Esophagus (tissue), 2 donors: Measurements from ENCODE around the gene SAMD3. TPM values are rescaled to one million over a fixed set of nuclear protein-coding genes. Genes with fewer than 3 reads are reported as not detected.
"Not testable (repeated sequence)": the region's sequence is repeated elsewhere in the genome, so short reads cannot be mapped to it uniquely, and the experiment has no call there.

Experiments
- H3K27ac ChIP-seq, 2 donors: one replicate each; pipeline ENCODE4 v1.5.1; 2013; ENCODE audit warnings: low read depth in 2 of 2, mild to moderate bottlenecking in 2 of 2, inconsistent platforms in 1 of 2, low read length in 1 of 2, moderate library complexity in 1 of 2
- H3K27me3 ChIP-seq, 2 donors: one replicate each; pipeline ENCODE4 v1.6.1; 2013; ENCODE audit warnings: low read length in 2 of 2, control low read depth in 1 of 2, mild to moderate bottlenecking in 1 of 2; ENCODE audit not compliant: insufficient read depth in 2 of 2, control insufficient read depth in 1 of 2
- H3K36me3 ChIP-seq, 2 donors: one replicate each; pipeline ENCODE4 v1.6.1; 2013; ENCODE audit warnings: low read length in 1 of 2; ENCODE audit not compliant: control insufficient read depth in 2 of 2, insufficient read depth in 2 of 2
- H3K4me1 ChIP-seq, 2 donors: one replicate each; pipeline ENCODE4 v1.6.1; 2013; ENCODE audit warnings: low read length in 1 of 2; ENCODE audit not compliant: control insufficient read depth in 2 of 2, insufficient read depth in 2 of 2
- H3K4me3 ChIP-seq, 2 donors: one replicate each; pipeline ENCODE4 v1.5.1; 2013; ENCODE audit warnings: low read length in 2 of 2, mild to moderate bottlenecking in 2 of 2, low read depth in 1 of 2, moderate library complexity in 1 of 2
- H3K9me3 ChIP-seq, 2 donors: one replicate each; pipeline ENCODE4 v1.6.1; 2013; ENCODE audit warnings: mild to moderate bottlenecking in 2 of 2, low read depth in 1 of 2, low read length in 1 of 2, moderate library complexity in 1 of 2; ENCODE audit not compliant: control insufficient read depth in 2 of 2, insufficient read depth in 1 of 2
- WGBS, 2 donors: extraction: QIAGEN DNeasy Blood & Tissue Kit; methylation state at CpG; one replicate each; pipeline ENCODE4 v1.1.7; 2013; 5-methylcytosine and 5-hydroxymethylcytosine counted together
- polyA plus RNA-seq, 2 donors: library from polyadenylated mRNA; stranded (reverse); fragments of 200-250 nt; gene quantifications; one replicate each; pipeline ENCODE4 v1.2.3, GENCODE V29; 2013
- donor health status: healthy with polysubstance abuse.
- donor health status: Bipolar disorder and iron deficiency.

SAMD3 gene
- polyA plus RNA-seq, 2 donors, result 0.12 to 0.18 TPM

- H3K27ac ChIP-seq, result no peak overlapping the region
- no peaks in the 10 kb centered on the region for H3K4me1 ChIP-seq
- no peaks in the 10 kb centered on the region for H3K36me3 ChIP-seq
- H3K27me3 ChIP-seq, result no peaks in the 10 kb centered on the region
- no peak overlapping the region for H3K4me3 ChIP-seq
- no peaks in the 10 kb centered on the region for H3K9me3 ChIP-seq
- 86 to 88% methylated on average over 9 of the region's 9 CpGs for WGBS, 2 donors
Observed at GRCh38 chr6:130183271-130184222, 39.2 kb downstream of the SAMD3 start.

GRCh38 chr6:130182466-130182865 is 40.3 kb downstream of the SAMD3 start:
- H3K4me3 ChIP-seq, result no peak overlapping the region
- no peak overlapping the region for H3K27ac ChIP-seq
- H3K36me3 ChIP-seq, result no peaks in the 10 kb centered on the region
- H3K27me3 ChIP-seq, result no peaks in the 10 kb centered on the region
- H3K9me3 ChIP-seq, result no peaks in the 10 kb centered on the region
- H3K4me1 ChIP-seq, result no peaks in the 10 kb centered on the region

GRCh38 chr6:130178692-130179091 is 44.1 kb downstream of the SAMD3 start:
- Histone ChIP-seq H3K4me3 (no peak overlapping the region), H3K27me3 (no peaks in the 10 kb centered on the region), H3K9me3 (peaks cover 0 to 2% of the 10 kb centered on the region in 2 donors), H3K27ac (no peak overlapping the region), H3K36me3 (no peaks in the 10 kb centered on the region), H3K4me1 (no peaks in the 10 kb centered on the region)
- WGBS, 2 donors, result 83 to 94% methylated on average over 1 of the region's 1 CpG

GRCh38 chr6:130176378-130176777 is 46.4 kb downstream of the SAMD3 start:
- Histone ChIP-seq H3K4me3 (no peak overlapping the region), H3K9me3 (peaks cover 0 to 2% of the 10 kb centered on the region in 2 donors), H3K27ac (no peak overlapping the region), H3K4me1 (no peaks in the 10 kb centered on the region), H3K36me3 (no peaks in the 10 kb centered on the region), H3K27me3 (no peaks in the 10 kb centered on the region)
- WGBS, 2 donors, result 90% methylated on average over 1 of the region's 1 CpG

- not testable (repeated sequence) for H3K4me3 ChIP-seq, H3K36me3 ChIP-seq, H3K27me3 ChIP-seq, H3K4me1 ChIP-seq, H3K9me3 ChIP-seq, H3K27ac ChIP-seq
- WGBS, 2 donors, result 79 to 84% methylated on average over 4 of the region's 4 CpGs
Observed at GRCh38 chr6:130173377-130174004, 49.3 kb downstream of the SAMD3 start.

GRCh38 chr6:130170160-130170559 is 52.6 kb downstream of the SAMD3 start:
- not testable (repeated sequence) for H3K4me3 ChIP-seq, H3K4me1 ChIP-seq, H3K36me3 ChIP-seq, H3K9me3 ChIP-seq, H3K27me3 ChIP-seq, H3K27ac ChIP-seq
- WGBS, 2 donors, result 89 to 90% methylated on average over 4 of the region's 4 CpGs

GRCh38 chr6:130167655-130168054 is 55.1 kb downstream of the SAMD3 start:
- no peak overlapping the region for H3K4me3 ChIP-seq
- WGBS, 2 donors, result 49 to 52% methylated on average over 5 of the region's 5 CpGs

GRCh38 chr6:130164251-130164650 is 58.5 kb downstream of the SAMD3 start:
- WGBS, 2 donors, result 73 to 75% methylated on average over 4 of the region's 4 CpGs
- no peak overlapping the region for H3K4me3 ChIP-seq
- no peak overlapping the region for H3K27ac ChIP-seq
- H3K9me3 ChIP-seq, result no peaks in the 10 kb centered on the region
- no peaks in the 10 kb centered on the region for H3K27me3 ChIP-seq
- no peaks in the 10 kb centered on the region for H3K36me3 ChIP-seq
- H3K4me1 ChIP-seq, result no peaks in the 10 kb centered on the region

More at GRCh38 chr6:130167655-130168054, 55.1 kb downstream of the SAMD3 start:
- Histone ChIP-seq H3K36me3 (no peaks in the 10 kb centered on the region), H3K27me3 (no peaks in the 10 kb centered on the region), H3K27ac (no peak overlapping the region), H3K9me3 (no peaks in the 10 kb centered on the region), H3K4me1 (no peaks in the 10 kb centered on the region)

- Histone ChIP-seq H3K9me3 (no peaks in the 10 kb centered on the region), H3K36me3 (no peaks in the 10 kb centered on the region), H3K27ac (no peak overlapping the region), H3K4me1 (no peaks in the 10 kb centered on the region), H3K27me3 (no peaks in the 10 kb centered on the region), H3K4me3 (no peak overlapping the region)
- 90 to 92% methylated on average over 2 of the region's 2 CpGs for WGBS, 2 donors
Observed at GRCh38 chr6:130163266-130163665, 59.5 kb downstream of the SAMD3 start.
